Cardiac muscle cell (in vitro differentiated cells and primary cell): Measurements from ENCODE around the gene PEPD. TPM values are rescaled to one million over a fixed set of nuclear protein-coding genes. Genes with fewer than 3 reads are reported as not detected.

Experiments used
- DNase-seq, 2 donors: peaks; one replicate each; pipeline versions ENCODE4 v3.0.0 to v3.0.0-alpha.2; 2010 to 2017; ENCODE audit warnings: low read depth in 1 of 2, low spot score in 1 of 2
- H3K27ac ChIP-seq: fragments of 200-600 bp; sonication (generic); 2 replicates; pipeline ENCODE4 v1.5.1; 2016
- H3K27me3 ChIP-seq: fragments of 200-600 bp; sonication (generic); 2 replicates; pipeline ENCODE4 v1.6.0; 2016; ENCODE audit warnings: control low read depth
- H3K36me3 ChIP-seq: fragments of 200-600 bp; sonication (generic); 2 replicates; pipeline ENCODE4 v1.5.1; 2016; ENCODE audit warnings: control low read depth
- H3K4me1 ChIP-seq: fragments of 200-600 bp; sonication (generic); 2 replicates; pipeline ENCODE4 v1.8.1; 2017; ENCODE audit warnings: low read depth, mild to moderate bottlenecking, mixed run types
- H3K4me3 ChIP-seq: fragments of 200-600 bp; sonication (generic); 2 replicates; pipeline ENCODE4 v1.5.1; 2016; ENCODE audit warnings: mild to moderate bottlenecking
- H3K9me3 ChIP-seq: fragments of 200-600 bp; sonication (generic); 2 replicates; pipeline ENCODE4 v1.5.1; 2017; ENCODE audit warnings: low read depth, mild to moderate bottlenecking, control low read depth
- polyA plus RNA-seq: library from polyadenylated mRNA; unstranded; fragments of >200 nt; fragmentation: Nextera tagmentation; extraction: Ambion mirVana; gene quantifications from 2 replicates; pipeline ENCODE4 v1.2.1, GENCODE V29; 2016
- total RNA-seq: library from RNA; depleted of rRNA; stranded (reverse); fragments of >200 nt; gene quantifications from 2 replicates; pipeline ENCODE4 v1.2.3, GENCODE V29; 2016
- TF ChIP-seq, protein P1 (sequence below): IDR thresholded peaks from 2 replicates; pipeline ENCODE4 v1.5.1; 2012; ENCODE audit warnings: low read depth, mild to moderate bottlenecking, low read length

The PEPD gene
- total and polyA plus RNA-seq, 2 experiments from 2014 or later: 40.3 to 80.6 TPM

DNA sequence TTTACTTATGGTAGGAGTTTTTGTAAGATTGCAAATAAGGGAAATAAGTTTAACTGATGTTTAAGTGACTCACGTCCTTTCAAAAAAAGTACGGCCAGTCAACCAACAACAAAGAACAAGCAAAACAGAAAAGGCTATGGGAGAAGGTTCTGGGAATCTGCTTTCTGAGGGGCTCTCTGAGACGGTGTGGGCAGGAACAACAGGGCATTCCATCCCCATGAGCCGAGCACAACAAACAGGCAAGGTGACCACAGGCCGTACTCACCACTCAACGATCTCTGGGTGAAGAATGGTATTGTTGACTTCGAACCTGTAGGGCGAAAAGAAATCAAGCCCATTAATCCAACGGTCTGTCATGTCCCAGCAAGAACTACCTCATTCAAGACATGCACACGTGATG, 43.8 kb downstream of the PEPD start:
- Histone ChIP-seq H3K4me1 (no peaks in the 10 kb centered on the region), H3K27ac (no peak overlapping the region), H3K9me3 (no peaks in the 10 kb centered on the region), H3K4me3 (no peak overlapping the region), H3K27me3 (no peaks in the 10 kb centered on the region), H3K36me3 (no peaks in the 10 kb centered on the region)
- TF ChIP-seq, protein P1, sequence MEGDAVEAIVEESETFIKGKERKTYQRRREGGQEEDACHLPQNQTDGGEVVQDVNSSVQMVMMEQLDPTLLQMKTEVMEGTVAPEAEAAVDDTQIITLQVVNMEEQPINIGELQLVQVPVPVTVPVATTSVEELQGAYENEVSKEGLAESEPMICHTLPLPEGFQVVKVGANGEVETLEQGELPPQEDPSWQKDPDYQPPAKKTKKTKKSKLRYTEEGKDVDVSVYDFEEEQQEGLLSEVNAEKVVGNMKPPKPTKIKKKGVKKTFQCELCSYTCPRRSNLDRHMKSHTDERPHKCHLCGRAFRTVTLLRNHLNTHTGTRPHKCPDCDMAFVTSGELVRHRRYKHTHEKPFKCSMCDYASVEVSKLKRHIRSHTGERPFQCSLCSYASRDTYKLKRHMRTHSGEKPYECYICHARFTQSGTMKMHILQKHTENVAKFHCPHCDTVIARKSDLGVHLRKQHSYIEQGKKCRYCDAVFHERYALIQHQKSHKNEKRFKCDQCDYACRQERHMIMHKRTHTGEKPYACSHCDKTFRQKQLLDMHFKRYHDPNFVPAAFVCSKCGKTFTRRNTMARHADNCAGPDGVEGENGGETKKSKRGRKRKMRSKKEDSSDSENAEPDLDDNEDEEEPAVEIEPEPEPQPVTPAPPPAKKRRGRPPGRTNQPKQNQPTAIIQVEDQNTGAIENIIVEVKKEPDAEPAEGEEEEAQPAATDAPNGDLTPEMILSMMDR: no peak
- no peak for DNase-seq

DNA sequence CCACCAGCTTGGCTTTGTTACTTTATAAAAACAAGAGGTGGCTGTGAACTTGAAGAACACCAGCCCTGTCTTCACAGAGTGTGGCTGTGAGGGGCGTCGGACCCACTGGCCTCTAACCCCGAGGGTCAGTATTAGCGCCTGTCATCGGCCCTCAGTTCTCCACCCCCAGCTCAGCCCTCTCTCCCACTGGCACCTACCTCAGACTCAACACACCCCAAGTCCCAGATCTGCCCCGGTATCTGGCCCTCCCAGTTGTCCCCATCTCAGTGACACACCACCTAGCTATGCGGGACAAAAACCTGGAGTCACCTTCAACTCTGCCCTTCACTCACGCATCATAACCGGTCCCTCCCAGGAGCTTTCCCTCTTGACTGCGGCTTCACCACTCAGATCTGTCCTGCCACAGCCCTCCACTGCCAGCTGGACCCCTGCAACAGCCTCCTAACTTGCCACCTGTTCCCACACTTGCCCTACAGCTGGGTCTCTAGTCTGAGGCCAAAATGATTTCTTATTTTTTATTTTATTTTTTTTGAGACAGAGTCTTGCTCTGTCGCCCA, 45.4 kb downstream of the PEPD start:
- no peak overlapping the region for H3K27ac ChIP-seq
- no peaks in the 10 kb centered on the region for H3K9me3 ChIP-seq
- no peaks in the 10 kb centered on the region for H3K27me3 ChIP-seq
- TF ChIP-seq, protein P1: no peak
- DNase-seq: no peak
- H3K4me3 ChIP-seq: no peak overlapping the region
- no peaks in the 10 kb centered on the region for H3K36me3 ChIP-seq
- H3K4me1 ChIP-seq: no peaks in the 10 kb centered on the region

DNA sequence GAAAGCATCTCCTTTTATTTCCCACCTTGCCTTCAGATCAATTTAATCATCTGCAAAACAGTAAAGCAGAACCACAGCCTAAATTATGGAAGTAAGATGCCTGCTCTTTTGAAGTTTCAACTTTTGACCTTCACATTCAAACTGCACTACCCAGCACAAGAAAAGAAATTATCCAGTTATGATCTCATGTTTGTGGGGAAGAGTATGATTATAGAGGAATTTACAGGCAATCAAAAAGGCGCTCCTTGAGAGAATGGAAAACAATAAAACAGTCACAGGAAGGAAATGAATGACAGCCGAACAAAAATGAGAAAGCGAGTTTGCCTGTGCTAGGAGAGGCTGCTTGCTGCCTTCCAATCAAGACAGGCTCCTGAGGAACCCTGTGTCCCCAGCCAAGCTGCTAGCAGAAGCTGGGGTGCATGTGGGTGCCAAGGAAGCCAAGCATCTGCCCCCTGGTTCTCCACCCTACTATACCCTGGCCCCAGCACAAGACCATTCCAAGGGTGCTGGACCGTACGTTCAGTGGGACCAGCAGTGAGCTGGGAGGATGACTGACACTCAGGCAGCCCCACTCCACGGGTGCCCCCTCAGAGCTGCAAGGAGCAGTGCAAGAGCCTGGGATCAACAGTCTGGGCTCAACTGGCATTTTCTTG, 47.8 kb downstream of the PEPD start:
- no peaks in the 10 kb centered on the region for H3K9me3 ChIP-seq
- no peaks in the 10 kb centered on the region for H3K36me3 ChIP-seq
- H3K4me3 ChIP-seq: no peak overlapping the region
- H3K27ac ChIP-seq: no peak overlapping the region
- H3K4me1 ChIP-seq: no peaks in the 10 kb centered on the region
- peak in 1 of 2 donors; percentile 21 for DNase-seq
- no peaks in the 10 kb centered on the region for H3K27me3 ChIP-seq
- TF ChIP-seq, protein P1: no peak

DNA sequence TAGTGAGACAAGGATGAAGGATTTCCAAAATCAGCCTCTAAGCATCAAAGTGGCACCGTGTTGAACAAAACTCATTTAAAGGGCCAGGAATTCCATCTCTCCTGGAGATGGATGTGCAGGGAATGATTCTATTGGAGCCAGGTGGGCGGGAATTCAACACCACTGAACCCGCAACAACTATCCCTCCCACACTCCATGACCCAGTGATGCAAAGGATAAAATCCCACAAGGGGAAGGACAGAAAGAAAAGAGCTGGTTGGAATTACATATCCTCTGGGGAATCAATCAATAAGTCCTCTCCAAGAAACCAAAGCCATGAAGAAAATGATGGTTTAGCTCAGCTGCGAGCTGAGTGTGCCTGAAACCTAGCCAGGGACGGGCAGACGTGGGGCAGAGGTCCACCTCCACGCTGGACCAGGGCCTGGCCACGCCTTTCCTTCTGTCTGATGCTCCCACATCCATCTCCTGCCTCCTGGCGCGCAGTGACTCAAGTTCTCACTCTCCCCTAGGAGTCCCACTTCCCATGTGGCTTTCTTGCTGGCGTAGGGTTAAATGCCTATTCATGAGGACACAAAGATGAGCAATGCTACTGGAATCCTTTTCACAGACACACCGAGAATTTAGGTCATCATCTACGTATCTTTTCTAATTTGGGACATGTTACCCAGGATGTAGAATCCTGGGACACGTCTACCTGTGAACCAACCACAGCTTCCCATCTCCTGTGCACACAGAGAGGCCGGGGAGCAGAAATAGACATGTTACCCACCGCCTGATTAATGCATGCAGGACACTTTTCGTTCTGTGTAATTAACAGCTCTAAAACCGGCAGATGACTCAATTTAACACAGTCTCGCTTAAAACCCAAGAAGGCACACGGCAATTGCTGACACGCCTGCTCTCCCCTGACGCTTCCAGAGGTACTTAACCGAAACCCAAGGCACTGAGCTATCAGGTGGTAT, 48.6 kb downstream of the PEPD start:
- Histone ChIP-seq H3K36me3 (no peaks in the 10 kb centered on the region), H3K9me3 (no peaks in the 10 kb centered on the region), H3K27ac (no peak overlapping the region), H3K4me3 (no peak overlapping the region), H3K27me3 (no peaks in the 10 kb centered on the region), H3K4me1 (no peaks in the 10 kb centered on the region)
- DNase-seq: peak in 1 of 2 donors; percentile 77
- TF ChIP-seq, protein P1: no peak

DNA sequence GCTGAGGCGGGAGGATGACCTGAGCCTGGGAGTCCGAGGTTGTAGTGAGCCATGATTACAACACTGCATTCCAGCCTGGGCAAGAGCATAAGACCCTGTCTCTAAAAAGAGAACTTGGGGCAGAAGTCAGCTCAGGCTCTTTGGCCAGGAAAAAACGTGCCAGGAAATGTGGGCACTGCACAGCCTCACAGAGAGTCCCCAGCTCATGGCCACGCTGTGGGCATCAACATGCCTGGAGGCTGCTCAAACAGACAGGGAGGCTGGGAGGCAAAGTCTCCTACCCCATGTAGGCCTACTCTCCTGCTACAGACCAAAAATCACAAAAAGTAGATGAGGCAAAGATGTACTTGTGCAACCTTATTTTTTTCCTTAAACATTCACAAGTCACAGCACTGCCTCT, 49.4 kb downstream of the PEPD start:
- Histone ChIP-seq H3K27me3 (no peaks in the 10 kb centered on the region), H3K27ac (no peak overlapping the region), H3K9me3 (no peaks in the 10 kb centered on the region), H3K36me3 (no peaks in the 10 kb centered on the region), H3K4me3 (no peak overlapping the region), H3K4me1 (no peaks in the 10 kb centered on the region)
- TF ChIP-seq, protein P1: no peak
- DNase-seq: no peak
